GM18873 (cell line): ENCODE data around the gene NAV1.

Experiments used
- ATAC-seq: cut with Tn5 transposase; IDR thresholded peaks from one replicate; pipeline ENCODE4 v1.9.1; 2021; ENCODE audit warnings: mild to moderate bottlenecking, moderate library complexity, moderate number of reproducible peaks; ENCODE audit not compliant: unreplicated experiment, low FRiP score

Gene NAV1

DNA sequence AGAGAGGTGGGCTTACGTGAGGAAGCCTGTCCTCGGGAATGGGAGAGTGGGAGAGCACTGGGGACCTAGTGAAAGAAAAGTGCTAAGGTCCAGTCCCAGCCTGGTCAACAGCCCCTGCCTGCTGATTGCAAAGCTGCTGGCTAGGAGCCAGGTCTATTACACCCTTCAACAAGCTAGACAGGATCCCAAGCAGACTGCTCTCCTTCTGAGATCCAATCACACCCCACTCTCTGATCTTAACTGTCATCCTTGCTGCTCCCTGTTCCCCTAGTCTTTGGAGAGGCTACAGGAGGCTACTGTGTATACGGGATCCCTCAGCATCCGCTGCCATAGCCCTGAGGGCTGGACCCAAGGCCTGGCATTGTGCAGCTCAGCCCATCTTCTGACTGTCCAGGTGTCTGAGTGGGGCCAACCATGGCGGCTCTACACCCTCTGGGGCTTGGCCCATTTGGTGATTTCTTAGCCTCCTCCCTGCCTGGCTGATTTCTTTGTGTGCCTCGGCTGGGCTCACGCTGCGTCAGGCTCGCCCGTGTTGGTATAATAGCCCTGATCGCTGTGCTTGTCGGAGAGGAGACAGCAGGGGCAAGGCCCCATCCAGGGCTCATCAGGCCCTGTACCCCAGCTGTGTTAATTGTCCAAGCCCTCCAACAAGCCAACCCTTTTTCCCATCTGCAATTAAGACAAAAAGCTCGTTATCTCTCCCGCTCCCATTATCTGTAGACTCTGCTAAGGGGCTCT lies 43.9 kb downstream of the NAV1 start:
- no peak for ATAC-seq

DNA sequence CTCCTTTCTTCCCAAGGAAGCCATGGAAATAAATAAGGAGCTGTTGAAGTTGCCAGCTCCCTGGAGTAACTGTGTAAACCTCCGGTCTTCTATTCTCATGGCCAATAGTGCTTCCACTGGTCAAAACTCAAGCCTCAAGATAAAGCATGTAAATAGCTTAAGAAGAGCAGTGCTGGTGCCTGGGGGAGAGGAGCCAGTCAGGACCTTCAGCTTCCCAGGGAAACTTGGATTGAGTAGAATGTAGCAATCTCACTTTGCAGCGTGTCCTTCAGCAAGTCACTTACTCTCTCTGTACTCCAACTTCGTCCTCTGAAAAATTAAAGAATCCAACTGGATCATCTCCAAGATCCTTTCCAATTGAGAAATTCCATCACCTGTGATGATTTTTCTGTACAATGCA lies 44.7 kb downstream of the NAV1 start:
- ATAC-seq = no peak

DNA sequence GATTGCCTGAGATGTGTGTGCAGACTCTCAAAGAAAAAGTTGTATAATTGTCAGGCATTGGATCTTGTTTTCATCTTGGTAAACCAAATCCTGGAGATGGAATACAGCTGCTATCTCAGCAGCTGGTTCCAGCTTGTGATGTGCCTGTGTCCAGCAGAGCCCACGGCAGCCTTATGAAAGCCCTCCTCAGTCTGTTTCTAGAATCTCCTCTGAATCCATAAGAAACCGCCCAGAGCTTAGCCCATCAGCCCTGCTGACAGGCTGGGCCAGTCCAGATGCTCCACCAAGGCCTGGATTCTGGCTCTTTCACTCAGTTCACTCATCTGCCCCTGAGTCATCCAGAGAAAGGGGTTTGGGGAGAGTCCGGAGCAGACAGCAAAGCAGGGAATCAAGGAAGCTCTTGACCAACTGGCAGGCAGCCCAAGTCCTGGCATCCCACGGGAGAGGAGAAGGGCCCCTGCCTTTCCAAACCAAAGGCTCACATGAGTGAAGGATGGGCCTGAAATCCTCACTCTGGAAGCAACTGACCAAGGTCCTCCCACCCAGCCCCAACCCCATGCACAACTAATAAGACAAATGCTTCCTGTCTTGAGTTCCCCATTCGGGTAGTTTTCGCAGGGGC lies 45.7 kb downstream of the NAV1 start:
- ATAC-seq = no peak

DNA sequence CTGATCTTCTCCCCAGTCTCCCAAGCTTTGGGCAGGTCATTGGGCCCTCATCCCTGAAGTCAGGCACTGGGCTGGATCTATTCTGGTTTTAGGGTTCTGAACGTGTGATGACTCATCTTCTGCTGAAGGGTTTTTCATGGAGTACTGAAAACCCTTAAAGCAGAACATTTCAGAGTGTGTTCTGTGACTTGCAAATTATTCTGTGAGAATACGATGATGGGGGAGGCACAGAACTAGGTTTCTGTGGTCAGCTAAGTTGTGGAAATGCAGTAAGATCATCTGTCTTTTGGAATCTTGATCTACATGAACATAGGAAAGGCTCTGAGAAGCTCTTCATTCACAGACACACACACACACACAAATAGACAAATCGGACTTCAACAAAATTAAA lies 46.2 kb downstream of the NAV1 start:
- no peak for ATAC-seq

DNA sequence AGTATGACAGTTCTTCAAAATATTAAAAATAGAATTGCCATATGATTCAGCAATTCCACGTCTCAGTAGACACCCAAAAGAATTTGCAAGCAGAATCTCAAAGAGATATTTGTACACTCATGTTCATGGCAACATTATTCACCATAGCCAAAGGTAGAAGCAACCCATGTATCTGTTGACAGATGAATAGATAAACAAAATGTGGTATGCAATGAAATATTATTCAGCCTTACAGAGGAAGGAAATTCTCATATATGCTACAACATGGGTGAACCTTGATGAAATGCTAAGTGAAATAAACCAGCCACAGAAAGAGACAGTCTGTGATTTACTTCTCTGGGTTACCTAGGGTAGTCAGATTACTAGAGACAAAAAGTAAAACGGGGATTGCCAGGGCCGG lies 47.0 kb downstream of the NAV1 start:
- no peak for ATAC-seq

DNA sequence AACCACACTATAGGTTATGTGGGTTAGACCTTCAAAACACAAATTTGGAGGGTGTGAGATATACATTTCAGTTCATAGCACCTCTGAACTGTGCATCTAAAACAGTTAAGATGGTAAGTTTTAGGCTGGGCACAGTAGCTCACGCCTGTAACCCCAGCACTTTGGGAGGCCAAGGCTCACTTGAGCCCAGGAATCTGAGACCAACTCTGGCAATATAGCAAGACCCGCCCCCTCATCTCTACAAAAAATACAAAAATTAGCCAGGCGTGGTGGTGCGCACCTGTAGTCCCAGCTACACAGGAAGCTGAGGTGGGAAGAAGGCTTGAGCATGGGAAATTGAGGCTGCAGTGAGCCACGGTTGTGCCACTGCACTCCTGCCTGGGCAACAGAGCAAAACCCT lies 47.9 kb downstream of the NAV1 start:
- no peak for ATAC-seq

DNA sequence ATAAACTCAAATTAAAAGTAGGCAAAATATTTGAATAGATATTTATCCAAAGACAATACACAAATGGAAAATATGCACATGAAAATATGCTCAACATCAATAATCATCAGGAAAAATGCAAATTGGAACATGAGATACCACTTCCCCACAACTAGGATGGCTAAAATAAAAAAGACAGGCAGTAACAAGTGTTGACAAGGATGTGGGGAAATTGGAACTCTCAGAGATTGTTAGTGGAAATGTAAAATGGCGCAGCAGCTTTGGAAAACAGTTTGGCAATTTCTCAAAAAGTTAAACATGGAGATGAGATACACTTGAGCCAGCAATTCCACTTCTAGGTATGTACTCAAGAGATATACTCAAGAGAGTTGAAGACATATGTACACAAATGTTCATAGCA lies 48.8 kb downstream of the NAV1 start:
- no peak for ATAC-seq
